Psoas muscle (tissue), 8 donors: Measurements from ENCODE around the gene MARK2. TPM values are rescaled to one million over a fixed set of nuclear protein-coding genes. Genes with fewer than 3 reads are reported as not detected.

ENCODE experiments used
- ATAC-seq, 4 donors: fragments of 200-7000 bp; cut with Tn5 transposase; one replicate each; pipeline ENCODE4 v1.9.1; 2020; ENCODE audit warnings: moderate library complexity in 3 of 4, mild to moderate bottlenecking in 2 of 4
- DNase-seq, 2 donors: peaks; one replicate each; pipeline ENCODE4 v3.0.0-alpha.2; 2020
- H3K27ac ChIP-seq: fragments of 200-600 bp; one replicate; pipeline ENCODE4 v1.8.0; 2022
- H3K27me3 ChIP-seq, 3 donors: fragments of 200-600 bp in 1 of 3; one replicate each; pipeline versions ENCODE4 v1.6.1 to v1.8.0; 2013 to 2022; ENCODE audit warnings: low read length in 2 of 3, mild to moderate bottlenecking in 2 of 3, moderate library complexity in 1 of 3; ENCODE audit not compliant: insufficient read depth in 3 of 3
- H3K36me3 ChIP-seq, 2 donors: fragments of 200-600 bp in 1 of 2; one replicate each; pipeline versions ENCODE4 v1.6.1 to v1.8.0; 2013 to 2022; ENCODE audit warnings: low read depth in 1 of 2, mild to moderate bottlenecking in 1 of 2, moderate library complexity in 1 of 2; ENCODE audit not compliant: insufficient read depth in 1 of 2
- H3K4me1 ChIP-seq: fragments of 200-600 bp; one replicate; pipeline ENCODE4 v1.8.0; 2022
- H3K4me3 ChIP-seq: fragments of 200-600 bp; one replicate; pipeline ENCODE4 v1.8.0; 2022; ENCODE audit warnings: mild to moderate bottlenecking
- H3K9me3 ChIP-seq: fragments of 200-600 bp; one replicate; pipeline ENCODE4 v1.8.0; 2022
- CTCF ChIP-seq: fragments of 200-600 bp; IDR thresholded peaks from one replicate; pipeline ENCODE4 v1.8.0; 2022; ENCODE audit warnings: antibody characterized with exemption
- WGBS, 3 donors: extraction: QIAGEN DNeasy Blood & Tissue Kit; methylation state at CpG; one replicate each; pipeline versions ENCODE4 v1.1.6 to v1.1.7; 2013; 5-methylcytosine and 5-hydroxymethylcytosine counted together
- intact Hi-C, 2 donors: fragments of 100-400 bp; cut with DNase I; formaldehyde crosslinking; loops; one replicate each; pipeline versions ENCODE4 v1.11.0 to v1.14.2; 2022
- long read RNA-seq, 2 donors: library from polyadenylated mRNA; unstranded; transcript quantifications; one replicate each; pipeline ENCODE4 v2.0.0, GENCODE V29; 2021
- polyA plus RNA-seq, 3 donors: library from polyadenylated mRNA; stranded (reverse); fragments of 200-250 nt; gene quantifications; one replicate each; pipeline ENCODE4 v1.2.3, GENCODE V29; 2013
- total RNA-seq, 4 donors: library from RNA; stranded (reverse); fragmentation: NEBNext Ultra II Directional in 2 of 4; extraction: Animal tissue kit (Norgen Biotek cat#: 25700) in 2 of 4; gene quantifications; one replicate each; pipeline versions ENCODE4 v1.2.1 to v1.2.4, GENCODE V29; 2021 to 2023
- donor health status: healthy with polysubstance abuse.
- donor health status: DM: no; HTN: no; CAD: no; lungs with moderate emphysema.
- donor health status: Bipolar disorder and iron deficiency.
- donor health status: healthy.
- donor health status: DM: yes; HTN: yes; CAD: no.
- donor health status: DM: no; HTN: no; CAD: no.
- donor health status: DM: no; HTN: no; CAD: no.
- donor health status: DM: yes; HTN: yes; CAD: no.

The MARK2 gene
- total RNA-seq (10 to 100 TPM; 21.7 to 24.9 (median 22.9) TPM), polyA plus RNA-seq (10 to 100 TPM; 11.7 to 24.7 (median 12.7) TPM)
- long read RNA-seq, donor 1, partial matches to known transcripts: 2 of 15 reads
- long read RNA-seq, donor 1, other reads (novel, unspliced or antisense): 11 of 15 reads
- long read RNA-seq, donor 2, full-length matches to known transcripts: 5 of 23 reads
- long read RNA-seq, donor 2, partial matches to known transcripts: 5 of 23 reads
- long read RNA-seq, donor 2, other reads (novel, unspliced or antisense): 13 of 23 reads

- TF ChIP-seq CTCF: no peak
Measured at GRCh38 chr11:63838678-63839507, at the start of gene MARK2. TSS of gene MARK2 (plus strand) at chr11:63839110. CDS start at chr11:63839507, 397 bp downstream.

GRCh38 chr11:63791495-63792167 is 47.3 kb upstream of the MARK2 start:
- Histone ChIP-seq H3K4me1 (no peaks in the 10 kb centered on the region), H3K4me3 (no peak overlapping the region), H3K27me3 (peaks cover 0 to 2% (median 0%) of the 10 kb centered on the region in 3 donors), H3K27ac (no peak overlapping the region), H3K36me3 (no peaks in the 10 kb centered on the region), H3K9me3 (peaks cover 8% of the 10 kb centered on the region)
- intact Hi-C loops: no loop called here
- no peak for TF ChIP-seq CTCF
- 86 to 95% (median 93%) methylated on average over 6 of the region's 6 CpGs for WGBS, 3 donors
- ATAC-seq (no peak), DNase-seq (no peak)

More at GRCh38 chr11:63838678-63839507, at the start of gene MARK2:
- ATAC-seq (peak; percentile 91 to 94 (median 93)), DNase-seq (peak; percentile 98 to 99)
- H3K27ac ChIP-seq: peak within 1 kb of the TSS; percentile 92
- H3K4me3 ChIP-seq: peak within 1 kb of the TSS; percentile 89
- WGBS, 3 donors: 0 to 1% (median 0%) methylated on average over 53 to 100 of the region's 100 CpGs
- peaks cover 45% of the 10 kb centered on the region for H3K4me1 ChIP-seq
- H3K9me3 ChIP-seq: no peaks in the 10 kb centered on the region
- no peaks in the 10 kb centered on the region for H3K27me3 ChIP-seq
- intact Hi-C loops: loop anchor here (2.0 to 10.0 kb wide), 5 partner anchors 33 to 316 kb away; partner anchors contain the start of gene ZFTA (in 1 of the 2)
- peaks cover 0 to 25% of the 10 kb centered on the region in 2 donors for H3K36me3 ChIP-seq

- Histone ChIP-seq H3K9me3 (peaks cover 8% of the 10 kb centered on the region), H3K27me3 (no peaks in the 10 kb centered on the region), H3K4me1 (no peaks in the 10 kb centered on the region), H3K27ac (no peak overlapping the region), H3K4me3 (no peak overlapping the region), H3K36me3 (no peaks in the 10 kb centered on the region)
- TF ChIP-seq CTCF: no peak
- ATAC-seq: no peak
- no peak for DNase-seq
- intact Hi-C loops: no loop called here
Measured at GRCh38 chr11:63793161-63793560, 45.7 kb upstream of the MARK2 start.

DNA sequence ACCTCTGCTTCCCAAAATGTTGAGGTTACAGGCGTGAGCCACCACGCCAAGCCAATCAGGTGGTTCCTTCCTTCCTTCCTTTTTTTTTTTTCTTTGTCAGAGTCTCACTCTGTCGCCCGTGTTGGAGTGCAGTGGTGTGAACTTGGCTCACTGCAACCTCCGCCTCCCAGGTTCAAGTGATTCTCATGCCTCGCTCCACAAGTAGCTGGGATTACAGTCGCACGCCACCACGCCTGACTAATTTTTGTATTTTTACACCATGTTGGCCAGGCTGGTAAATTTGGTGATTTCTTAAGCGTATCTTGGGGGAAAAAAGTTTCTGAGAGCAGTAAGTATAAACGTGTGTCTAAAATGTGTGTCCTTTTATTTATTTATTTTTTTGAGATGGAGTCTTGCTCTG is 43.8 kb upstream of the MARK2 start:
- no peak for TF ChIP-seq CTCF
- intact Hi-C loops: no loop called here
- WGBS, 3 donors: 78 to 82% (median 80%) methylated on average over 11 of the region's 11 CpGs
- Histone ChIP-seq H3K4me1 (no peaks in the 10 kb centered on the region), H3K36me3 (no peaks in the 10 kb centered on the region), H3K27ac (no peak overlapping the region), H3K9me3 (peaks cover 8% of the 10 kb centered on the region), H3K27me3 (no peaks in the 10 kb centered on the region), H3K4me3 (no peak overlapping the region)
- ATAC-seq: no peak
- no peak for DNase-seq
